HCT116 (cell line): Measurements from ENCODE around the gene OR4K2. TPM values are rescaled to one million over a fixed set of nuclear protein-coding genes. Genes with fewer than 3 reads are reported as not detected.

ENCODE experiments used
- ATAC-seq: fragments of 200-7000 bp; cut with Tn5 transposase; 2 replicates; pipeline ENCODE4 v1.9.1; 2020; ENCODE audit warnings: mild to moderate bottlenecking, moderate library complexity
- BruUV-seq: library from RNA; stranded (reverse); fragments of 400-500 nt; replicated peaks from 2 replicates; lab custom pipeline; 2021; lab: Mats Ljungman, UMichigan
- CTCF ChIA-PET: fragments of 300-600 bp; sonication (Branson Sonifier 250); formaldehyde crosslinking; loops from one replicate; lab custom pipeline; 2021; ENCODE audit warnings: antibody characterized with exemption; lab: Charles Lee
- POLR2A ChIA-PET: fragments of 300-600, 350-600 bp; sonication (Branson Sonifier 250); formaldehyde crosslinking; loops from one replicate; lab custom pipeline; 2021; ENCODE audit warnings: antibody characterized with exemption; lab: Charles Lee
- RAD21 ChIA-PET, 2 experiments: fragments of 300-600 bp; sonication (Branson Sonifier 250); formaldehyde crosslinking; loops; one replicate each; lab custom pipeline; 2023; ENCODE audit warnings: low total read pairs in 2 of 2; ENCODE audit not compliant: uncharacterized antibody in 2 of 2, unreplicated experiment in 2 of 2, low non-redundant PET in 1 of 2; lab: Charles Lee
- DNase-seq: peaks from one replicate; pipeline ENCODE4 v3.0.0-alpha.2; 2010; ENCODE audit warnings: low read depth, low spot score
- H2AFZ ChIP-seq: fragments of 200-600 bp; shearing (Covaris generic), sonication (generic); 2 replicates; pipeline ENCODE4 v1.6.1; 2017; ENCODE audit warnings: low read depth, mixed run types, mixed read lengths, antibody characterized with exemption, low read length; ENCODE audit not compliant: poor library complexity, severe bottlenecking
- H3K27ac ChIP-seq: 2 replicates; pipeline ENCODE4 v1.5.1; 2012; ENCODE audit warnings: low read depth, low read length
- H3K27me3 ChIP-seq: fragments of 200-600 bp; sonication (generic); 2 replicates; pipeline ENCODE4 v1.6.1; 2016; ENCODE audit warnings: mixed run types, low read length, mixed read lengths; ENCODE audit not compliant: insufficient read depth
- H3K36me3 ChIP-seq, 2 experiments: fragments of 200-500 bp in 1 of 2; fragments of 200-600 bp in 1 of 2; sonication (Bioruptor generic) in 1 of 2; sonication (generic) in 1 of 2; 2 replicates each; pipeline versions ENCODE4 v1.5.1 to v1.6.1; 2014 to 2016; ENCODE audit warnings: low read length in 2 of 2, inconsistent platforms in 1 of 2, mixed read lengths in 1 of 2, mixed run types in 1 of 2; ENCODE audit not compliant: insufficient read depth in 2 of 2, control insufficient read depth in 1 of 2
- H3K4me1 ChIP-seq, 2 experiments: fragments of 200-600 bp in 1 of 2; sonication (generic) in 1 of 2; 2 replicates each; pipeline versions ENCODE4 v1.5.1 to v1.6.1; 2012 to 2017; ENCODE audit warnings: low read length in 2 of 2, inconsistent platforms in 1 of 2, mild to moderate bottlenecking in 1 of 2, mixed read lengths in 1 of 2, mixed run types in 1 of 2, moderate library complexity in 1 of 2; ENCODE audit not compliant: insufficient read depth in 2 of 2, control insufficient read depth in 1 of 2
- H3K4me2 ChIP-seq: fragments of 200-600 bp; sonication (generic); 2 replicates; pipeline ENCODE4 v1.6.1; 2017; ENCODE audit warnings: mixed run types, low read length, mixed read lengths
- H3K4me3 ChIP-seq, 2 experiments: fragments of 200-600 bp in 1 of 2; sonication (generic) in 1 of 2; replicated peaks in 1 of 2; 2 replicates each; pipeline ENCODE4 v1.5.1; 2011 to 2016; ENCODE audit warnings: low read length in 2 of 2, control low read depth in 1 of 2, low read depth in 1 of 2, mild to moderate bottlenecking in 1 of 2, mixed read lengths in 1 of 2, mixed run types in 1 of 2
- H3K79me2 ChIP-seq: fragments of 200-600 bp; sonication (generic); 2 replicates; pipeline ENCODE4 v1.6.1; 2017; ENCODE audit warnings: mild to moderate bottlenecking, mixed run types, low read length, moderate library complexity, mixed read lengths; ENCODE audit not compliant: insufficient read depth
- H3K9ac ChIP-seq: fragments of 200-600 bp; sonication (generic); 2 replicates; pipeline ENCODE4 v1.6.1; 2016; ENCODE audit warnings: low read length, mixed read lengths
- H3K9me2 ChIP-seq: fragments of 200-600 bp; sonication (generic), shearing (Covaris generic); 2 replicates; pipeline ENCODE4 v1.6.1; 2017; ENCODE audit warnings: mixed run types, mild to moderate bottlenecking, moderate library complexity; ENCODE audit not compliant: insufficient read depth
- H3K9me3 ChIP-seq, 2 experiments: fragments of 200-500 bp in 1 of 2; fragments of 200-600 bp in 1 of 2; sonication (Bioruptor generic) in 1 of 2; sonication (generic) in 1 of 2; 2 replicates each; pipeline ENCODE4 v1.6.1; 2014 to 2017; ENCODE audit warnings: low read length in 2 of 2, mixed read lengths in 2 of 2, inconsistent platforms in 1 of 2, low read depth in 1 of 2, mild to moderate bottlenecking in 1 of 2, mixed run types in 1 of 2, moderate library complexity in 1 of 2; ENCODE audit not compliant: control insufficient read depth in 1 of 2, insufficient read depth in 1 of 2
- H4K20me1 ChIP-seq: fragments of 200-600 bp; sonication (generic), shearing (Covaris generic); 2 replicates; pipeline ENCODE4 v1.6.1; 2017; ENCODE audit warnings: mixed run types, mild to moderate bottlenecking, moderate library complexity; ENCODE audit not compliant: insufficient read depth
- CBX3 ChIP-seq: IDR thresholded peaks from 2 replicates; pipeline ENCODE4 v1.6.1; 2012; ENCODE audit warnings: low read depth
- CEBPB ChIP-seq: IDR thresholded peaks from 2 replicates; pipeline ENCODE4 v1.6.1; 2012; ENCODE audit warnings: low read depth
- ELF1 ChIP-seq: IDR thresholded peaks from 2 replicates; pipeline ENCODE4 v1.6.1; 2012; ENCODE audit warnings: low read depth, borderline replicate concordance
- EZH2 ChIP-seq: fragments of 200-600 bp; sonication (generic); IDR thresholded peaks from 2 replicates; pipeline ENCODE4 v1.6.1; 2017; ENCODE audit warnings: antibody characterized with exemption, mixed run types
- EZH2phosphoT487 ChIP-seq: fragments of 200-600 bp; IDR thresholded peaks from 2 replicates; pipeline ENCODE4 v1.6.1; 2018; ENCODE audit warnings: antibody characterized with exemption, borderline replicate concordance
- FOSL1 ChIP-seq: IDR thresholded peaks from 2 replicates; pipeline ENCODE4 v1.6.1; 2012; ENCODE audit warnings: low read depth
- POLR2A ChIP-seq: IDR thresholded peaks from 2 replicates; pipeline ENCODE4 v1.7.0; 2011; ENCODE audit warnings: borderline replicate concordance; ENCODE audit not compliant: insufficient read depth, insufficient read length; ENCODE audit errors: extremely low read depth
- POLR2AphosphoS5 ChIP-seq: IDR thresholded peaks from 2 replicates; pipeline ENCODE4 v1.6.1; 2011; ENCODE audit warnings: mild to moderate bottlenecking, low read depth, low read length, moderate library complexity
- RAD21 ChIP-seq: IDR thresholded peaks from 2 replicates; pipeline ENCODE4 v1.6.1; 2012; ENCODE audit warnings: low read depth, mild to moderate bottlenecking
- SIN3A ChIP-seq: IDR thresholded peaks from 2 replicates; pipeline ENCODE4 v1.6.1; 2012; ENCODE audit warnings: low read depth
- TCF7L2 ChIP-seq: IDR thresholded peaks from 2 replicates; pipeline ENCODE4 v1.7.0; 2011; ENCODE audit warnings: borderline replicate concordance, inconsistent platforms; ENCODE audit not compliant: insufficient read depth, insufficient read length; ENCODE audit errors: extremely low read depth
- YY1 ChIP-seq: IDR thresholded peaks from 2 replicates; pipeline ENCODE4 v1.6.1; 2011; ENCODE audit warnings: low read length, low read depth, moderate library complexity, mild to moderate bottlenecking; ENCODE audit not compliant: insufficient replicate concordance; ENCODE audit errors: extremely low read depth
- ZNF274 ChIP-seq: fragments of 200-500 bp; sonication (Bioruptor generic); IDR thresholded peaks from 2 replicates; pipeline ENCODE4 v1.6.1; 2014; ENCODE audit warnings: mild to moderate bottlenecking, low read depth, low read length, inconsistent platforms
- intact Hi-C: fragments of 100-400 bp; cut with micrococcal nuclease; formaldehyde crosslinking; loops from 2 replicates; pipeline ENCODE4 v1.10.0; 2022
- total RNA-seq: library from RNA; stranded (reverse); gene quantifications from one replicate; pipeline ENCODE4 v1.2.1, GENCODE V29; 2021; ENCODE audit not compliant: unreplicated experiment
- TF ChIP-seq, protein P1 (sequence below): IDR thresholded peaks from 2 replicates; pipeline ENCODE4 v1.6.1; 2012
- TF ChIP-seq, protein P2 (sequence below), 3 experiments: fragments of 200-600 bp in 1 of 3; sonication (generic) in 1 of 3; IDR thresholded peaks in 2 of 3; conservative IDR thresholded peaks in 1 of 3; 2 replicates each; pipeline ENCODE4 v1.5.1; 2012 to 2017; ENCODE audit warnings: low read depth in 2 of 3, low read length in 2 of 3, antibody characterized with exemption in 1 of 3, borderline replicate concordance in 1 of 3, control low read depth in 1 of 3, mild to moderate bottlenecking in 1 of 3, mixed read lengths in 1 of 3, mixed run types in 1 of 3, moderate library complexity in 1 of 3; ENCODE audit not compliant: insufficient read depth in 1 of 3

The OR4K2 gene
- total RNA-seq, 1 experiment from 2014 or later, result not detected

DNA sequence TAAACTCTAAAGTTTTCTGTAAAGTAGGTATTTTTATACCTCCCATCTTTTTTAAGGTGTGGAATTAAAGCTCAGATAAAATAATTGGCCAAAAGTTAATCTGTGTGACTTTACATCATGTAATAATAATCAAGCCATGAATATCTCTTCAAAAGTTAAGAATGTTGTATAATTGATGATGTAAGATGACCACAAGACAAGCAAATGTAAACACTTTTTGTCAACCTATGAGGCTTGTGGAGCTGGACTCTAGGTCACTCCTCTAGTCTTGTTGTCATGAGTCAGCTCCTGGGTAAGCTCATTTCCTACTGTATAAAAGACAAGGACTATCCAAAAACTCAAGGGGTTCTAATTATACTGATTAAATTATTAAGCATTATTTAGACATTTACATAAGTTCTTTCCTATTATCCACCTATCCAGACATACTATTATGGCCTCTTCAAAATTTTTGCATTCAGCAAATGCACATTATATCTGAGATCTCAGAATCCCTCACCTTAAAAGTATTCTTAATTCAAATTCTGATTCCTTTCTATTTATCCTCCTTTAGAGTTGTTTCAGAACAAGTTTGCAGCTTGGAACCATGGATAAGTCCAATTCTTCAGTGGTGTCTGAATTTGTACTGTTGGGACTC lies 45.2 kb downstream of the OR4K2 start, which contains the start of gene OR4K5:
Gene OR4K5 (plus strand): TSS at position 587 of the 637 bp plus-strand sequence. CDS start 0 bp downstream, at position 587.
- Histone ChIP-seq H3K4me2 (no peak within 1 kb of the TSS), H3K4me1 (no peaks in the 10 kb centered on the region), H3K9ac (no peak within 1 kb of the TSS), H3K9me2 (no peaks in the 10 kb centered on the region), H4K20me1 (no peaks in the 10 kb centered on the region), H3K9me3 (peaks cover 29 to 45% of the 10 kb centered on the region in 2 experiments; a peak in 3 of 4 replicates), H2AFZ (no peak within 1 kb of the TSS), H3K4me3 (no peak within 1 kb of the TSS), H3K79me2 (no peaks in the 10 kb centered on the region), H3K27ac (no peak within 1 kb of the TSS), H3K27me3 (no peaks in the 10 kb centered on the region), H3K36me3 (no peaks in the 10 kb centered on the region)
- TF ChIP-seq RAD21, result no peak
- TF ChIP-seq POLR2AphosphoS5, result no peak
- no peak for TF ChIP-seq SIN3A
- TF ChIP-seq CEBPB, result no peak
- TF ChIP-seq TCF7L2, result no peak
- TF ChIP-seq, protein P1, sequence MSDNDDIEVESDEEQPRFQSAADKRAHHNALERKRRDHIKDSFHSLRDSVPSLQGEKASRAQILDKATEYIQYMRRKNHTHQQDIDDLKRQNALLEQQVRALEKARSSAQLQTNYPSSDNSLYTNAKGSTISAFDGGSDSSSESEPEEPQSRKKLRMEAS, result no peak
- no peak for TF ChIP-seq YY1
- no peak for TF ChIP-seq EZH2phosphoT487
- TF ChIP-seq ELF1, result no peak
- no peak for TF ChIP-seq CBX3
- TF ChIP-seq EZH2, result no peak
- TF ChIP-seq ZNF274, result no peak
- TF ChIP-seq, protein P2, sequence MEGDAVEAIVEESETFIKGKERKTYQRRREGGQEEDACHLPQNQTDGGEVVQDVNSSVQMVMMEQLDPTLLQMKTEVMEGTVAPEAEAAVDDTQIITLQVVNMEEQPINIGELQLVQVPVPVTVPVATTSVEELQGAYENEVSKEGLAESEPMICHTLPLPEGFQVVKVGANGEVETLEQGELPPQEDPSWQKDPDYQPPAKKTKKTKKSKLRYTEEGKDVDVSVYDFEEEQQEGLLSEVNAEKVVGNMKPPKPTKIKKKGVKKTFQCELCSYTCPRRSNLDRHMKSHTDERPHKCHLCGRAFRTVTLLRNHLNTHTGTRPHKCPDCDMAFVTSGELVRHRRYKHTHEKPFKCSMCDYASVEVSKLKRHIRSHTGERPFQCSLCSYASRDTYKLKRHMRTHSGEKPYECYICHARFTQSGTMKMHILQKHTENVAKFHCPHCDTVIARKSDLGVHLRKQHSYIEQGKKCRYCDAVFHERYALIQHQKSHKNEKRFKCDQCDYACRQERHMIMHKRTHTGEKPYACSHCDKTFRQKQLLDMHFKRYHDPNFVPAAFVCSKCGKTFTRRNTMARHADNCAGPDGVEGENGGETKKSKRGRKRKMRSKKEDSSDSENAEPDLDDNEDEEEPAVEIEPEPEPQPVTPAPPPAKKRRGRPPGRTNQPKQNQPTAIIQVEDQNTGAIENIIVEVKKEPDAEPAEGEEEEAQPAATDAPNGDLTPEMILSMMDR (IDR thresholded peaks at IDR 0.05 in 2 of 3, conservative IDR thresholded peaks at IDR 0.05 in 1 of 3; ENCODE audit: borderline replicate concordance in 1 of 3, insufficient read depth in 1 of 3, low read depth in 2 of 3, low read length in 2 of 3), result no peak
- no peak for TF ChIP-seq FOSL1
- no peak for TF ChIP-seq POLR2A
- no TSS peak for BruUV-seq
- ChIA-PET CTCF (no interaction called here), POLR2A (no interaction called here), RAD21 (no interaction called here)
- intact Hi-C loops, result no loop called here
- DNase-seq (no peak), ATAC-seq (no peak)
